ENCODE measurements around the gene IL17REL.
"Not testable (repeated sequence)": the region's sequence is repeated elsewhere in the genome, so short reads cannot be mapped to it uniquely, and the experiment has no call there.

IL17REL gene

DNA sequence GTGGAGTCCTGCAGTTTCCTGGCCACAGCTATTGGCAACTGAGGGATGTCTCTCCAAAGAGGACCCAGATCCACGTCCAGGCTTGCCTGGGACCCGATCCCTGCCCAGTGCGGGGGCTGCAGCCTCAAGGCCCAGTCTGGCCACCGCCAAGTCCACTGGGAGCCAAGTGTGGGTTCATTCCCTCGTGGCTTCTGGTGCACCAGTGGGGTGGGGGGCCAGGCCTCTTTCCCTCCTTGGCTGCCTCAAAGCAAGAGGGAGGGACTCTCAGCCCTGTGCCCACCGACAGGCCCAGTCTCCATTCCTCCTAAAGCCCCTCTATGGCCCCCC is 65.3 kb downstream of the IL17REL start:
- Histone ChIP-seq H3K9me3 (ENCODE audit: insufficient read depth, low read depth, low read length) (no peaks in the 10 kb centered on the region), H3K9ac (ENCODE audit: low read depth, low read length, poor library complexity, severe bottlenecking) (no peak overlapping the region), H3F3A (ENCODE audit: low read depth) (0 out of 2 replicates have a peak, but pooled peaks cover 5% of the 10 kb centered on the region), H2AFZ (ENCODE audit: low read length) (no peak overlapping the region), H3K4me2 (ENCODE audit: low read depth, low read length, poor library complexity, severe bottlenecking) (no peak overlapping the region), H3K27me3 (ENCODE audit: insufficient read depth, low read length, poor library complexity, severe bottlenecking) (no peaks in the 10 kb centered on the region), H3K36me3 (ENCODE audit: insufficient read depth, low read length) (no peaks in the 10 kb centered on the region), H3K79me2 (ENCODE audit: insufficient read depth, low read length) (no peaks in the 10 kb centered on the region), H3K9me2 (replicated peaks; ENCODE audit: low read depth, low read length) (no peaks in the 10 kb centered on the region), H4K20me1 (ENCODE audit: insufficient read depth, low read length, poor library complexity, severe bottlenecking) (no peaks in the 10 kb centered on the region), H3K4me3 (ENCODE audit: low read length, poor library complexity, severe bottlenecking) (no peak overlapping the region), H3K4me1 (ENCODE audit: insufficient read depth, low read length, poor library complexity, severe bottlenecking) (peaks cover 11% of the 10 kb centered on the region)
- TF ChIP-seq, protein P1, sequence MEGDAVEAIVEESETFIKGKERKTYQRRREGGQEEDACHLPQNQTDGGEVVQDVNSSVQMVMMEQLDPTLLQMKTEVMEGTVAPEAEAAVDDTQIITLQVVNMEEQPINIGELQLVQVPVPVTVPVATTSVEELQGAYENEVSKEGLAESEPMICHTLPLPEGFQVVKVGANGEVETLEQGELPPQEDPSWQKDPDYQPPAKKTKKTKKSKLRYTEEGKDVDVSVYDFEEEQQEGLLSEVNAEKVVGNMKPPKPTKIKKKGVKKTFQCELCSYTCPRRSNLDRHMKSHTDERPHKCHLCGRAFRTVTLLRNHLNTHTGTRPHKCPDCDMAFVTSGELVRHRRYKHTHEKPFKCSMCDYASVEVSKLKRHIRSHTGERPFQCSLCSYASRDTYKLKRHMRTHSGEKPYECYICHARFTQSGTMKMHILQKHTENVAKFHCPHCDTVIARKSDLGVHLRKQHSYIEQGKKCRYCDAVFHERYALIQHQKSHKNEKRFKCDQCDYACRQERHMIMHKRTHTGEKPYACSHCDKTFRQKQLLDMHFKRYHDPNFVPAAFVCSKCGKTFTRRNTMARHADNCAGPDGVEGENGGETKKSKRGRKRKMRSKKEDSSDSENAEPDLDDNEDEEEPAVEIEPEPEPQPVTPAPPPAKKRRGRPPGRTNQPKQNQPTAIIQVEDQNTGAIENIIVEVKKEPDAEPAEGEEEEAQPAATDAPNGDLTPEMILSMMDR (conservative IDR thresholded peaks at IDR 0.05; ENCODE audit: low read length) = no peak
- TF ChIP-seq EZH2phosphoT487 (IDR thresholded peaks at IDR 0.05; ENCODE audit: borderline replicate concordance) = no peak

DNA sequence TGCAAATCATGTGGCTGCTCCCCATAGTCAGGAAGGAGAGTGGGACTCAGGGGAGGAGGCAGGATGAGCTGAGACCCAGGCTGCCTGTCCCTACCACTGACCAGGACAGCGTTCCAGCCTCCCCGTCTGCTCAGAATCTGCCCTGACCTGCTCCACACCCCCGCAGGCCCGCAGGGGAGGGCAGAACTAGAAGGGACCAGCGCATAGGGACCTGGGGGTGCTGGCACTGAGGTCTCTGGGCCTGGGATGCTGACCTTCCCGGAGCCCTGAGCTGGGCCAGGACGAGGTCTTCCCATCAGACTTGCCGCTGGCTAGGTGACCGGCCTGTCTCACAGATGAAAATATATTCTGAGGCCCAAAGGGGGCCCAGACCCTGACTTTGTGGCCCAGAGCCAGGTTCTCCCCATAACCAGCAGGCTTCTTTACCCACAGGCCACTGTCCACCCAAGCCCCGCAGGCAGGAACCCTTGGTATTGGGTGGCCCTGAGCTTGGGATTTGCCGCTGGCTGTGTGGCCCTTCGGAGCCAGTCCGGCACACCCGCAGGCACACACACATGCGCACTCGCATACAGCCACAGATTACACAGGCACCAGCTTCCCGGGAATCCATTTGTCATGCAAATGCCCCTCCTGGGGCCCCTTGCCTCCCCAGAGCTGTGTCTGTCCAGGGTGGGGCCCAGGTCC is 65.8 kb downstream of the IL17REL start:
- Histone ChIP-seq H3K9me3 (ENCODE audit: insufficient read depth, low read depth, low read length) (no peaks in the 10 kb centered on the region), H3K4me3 (ENCODE audit: low read length, poor library complexity, severe bottlenecking) (no peak overlapping the region), H3K36me3 (ENCODE audit: insufficient read depth, low read length) (no peaks in the 10 kb centered on the region), H3K4me1 (ENCODE audit: insufficient read depth, low read length, poor library complexity, severe bottlenecking) (peaks cover 6% of the 10 kb centered on the region), H2AFZ (ENCODE audit: low read length) (no peak overlapping the region), H3K9me2 (replicated peaks; ENCODE audit: low read depth, low read length) (no peaks in the 10 kb centered on the region), H3K27me3 (ENCODE audit: insufficient read depth, low read length, poor library complexity, severe bottlenecking) (no peaks in the 10 kb centered on the region), H3K79me2 (ENCODE audit: insufficient read depth, low read length) (no peaks in the 10 kb centered on the region), H3K4me2 (ENCODE audit: low read depth, low read length, poor library complexity, severe bottlenecking) (no peak overlapping the region), H3F3A (ENCODE audit: low read depth) (0 out of 2 replicates have a peak, but pooled peaks cover 5% of the 10 kb centered on the region), H3K9ac (ENCODE audit: low read depth, low read length, poor library complexity, severe bottlenecking) (no peak overlapping the region), H4K20me1 (ENCODE audit: insufficient read depth, low read length, poor library complexity, severe bottlenecking) (no peaks in the 10 kb centered on the region)
- no peak for TF ChIP-seq EZH2phosphoT487 (IDR thresholded peaks at IDR 0.05; ENCODE audit: borderline replicate concordance)
- TF ChIP-seq, protein P1 (conservative IDR thresholded peaks at IDR 0.05; ENCODE audit: low read length) = no peak

DNA sequence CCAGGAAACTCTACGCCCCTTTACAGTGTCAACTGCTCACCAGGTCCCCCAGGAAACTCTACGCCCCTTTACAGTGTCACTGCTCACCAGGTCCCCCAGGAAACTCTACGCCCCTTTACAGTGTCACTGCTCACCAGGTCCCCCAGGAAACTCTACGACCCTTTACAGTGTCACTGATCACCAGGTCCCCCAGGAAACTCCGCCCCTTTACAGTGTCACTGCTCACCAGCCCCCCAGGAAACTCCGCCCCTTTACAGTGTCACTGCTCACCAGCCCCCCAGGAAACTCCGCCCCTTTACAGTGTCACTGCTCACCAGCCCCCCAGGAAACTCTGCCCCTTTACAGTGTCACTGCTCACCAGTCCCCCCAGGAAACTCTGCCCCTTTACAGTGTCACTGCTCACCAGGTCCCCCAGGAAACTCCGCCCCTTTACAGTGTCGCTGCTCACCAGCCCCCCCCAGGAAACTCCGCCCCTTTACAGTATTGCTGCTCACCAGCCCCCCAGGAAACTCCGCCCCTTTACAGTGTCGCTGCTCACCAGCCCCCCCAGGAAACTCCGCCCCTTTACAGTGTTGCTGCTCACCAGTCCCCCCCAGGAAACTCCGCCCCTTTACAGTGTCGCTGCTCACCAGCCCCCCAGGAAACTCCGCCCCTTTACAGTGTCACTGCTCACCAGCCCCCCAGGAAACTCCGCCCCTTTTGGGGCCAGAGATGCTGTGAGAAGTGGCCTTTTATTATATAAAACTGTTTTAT is 67.3 kb downstream of the IL17REL start:
- H2AFZ ChIP-seq (ENCODE audit: low read length); H3K9me3 ChIP-seq (ENCODE audit: insufficient read depth, low read depth, low read length); H3K36me3 ChIP-seq (ENCODE audit: insufficient read depth, low read length); H4K20me1 ChIP-seq (ENCODE audit: insufficient read depth, low read length, poor library complexity, severe bottlenecking); H3F3A ChIP-seq (ENCODE audit: low read depth); H3K79me2 ChIP-seq (ENCODE audit: insufficient read depth, low read length); H3K27me3 ChIP-seq (ENCODE audit: insufficient read depth, low read length, poor library complexity, severe bottlenecking); H3K4me1 ChIP-seq (ENCODE audit: insufficient read depth, low read length, poor library complexity, severe bottlenecking); H3K9me2 ChIP-seq (replicated peaks; ENCODE audit: low read depth, low read length): not testable (repeated sequence)
- Histone ChIP-seq H3K9ac (ENCODE audit: low read depth, low read length, poor library complexity, severe bottlenecking) (peak overlapping the region; percentile 27), H3K4me2 (ENCODE audit: low read depth, low read length, poor library complexity, severe bottlenecking) (peak overlapping the region; percentile 47), H3K4me3 (ENCODE audit: low read length, poor library complexity, severe bottlenecking) (peak overlapping the region; percentile 41)
